ENCODE results near the gene EDN2.

DNA sequence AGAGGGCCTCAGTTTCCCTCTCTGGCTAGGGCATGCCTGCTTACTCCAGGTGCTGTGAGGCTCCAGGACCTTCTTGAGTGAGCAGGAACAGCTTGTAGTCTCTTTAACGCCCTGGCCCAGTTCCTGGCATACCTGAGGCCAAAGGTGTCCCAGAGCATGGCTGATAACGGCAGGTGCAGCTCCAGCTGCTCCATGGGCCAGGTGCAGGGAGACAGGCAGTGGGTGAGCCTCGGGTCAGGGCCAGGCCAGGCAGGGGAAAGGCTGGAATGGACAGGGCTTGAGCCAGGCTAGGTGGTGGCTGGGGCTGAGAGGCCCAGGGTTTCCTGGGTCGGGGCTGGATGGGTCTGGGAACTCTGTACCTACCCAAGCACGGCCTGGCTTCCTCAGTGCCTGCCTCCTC is 18.3 kb downstream of the EDN2 start:
- TF ChIP-seq, protein P1, sequence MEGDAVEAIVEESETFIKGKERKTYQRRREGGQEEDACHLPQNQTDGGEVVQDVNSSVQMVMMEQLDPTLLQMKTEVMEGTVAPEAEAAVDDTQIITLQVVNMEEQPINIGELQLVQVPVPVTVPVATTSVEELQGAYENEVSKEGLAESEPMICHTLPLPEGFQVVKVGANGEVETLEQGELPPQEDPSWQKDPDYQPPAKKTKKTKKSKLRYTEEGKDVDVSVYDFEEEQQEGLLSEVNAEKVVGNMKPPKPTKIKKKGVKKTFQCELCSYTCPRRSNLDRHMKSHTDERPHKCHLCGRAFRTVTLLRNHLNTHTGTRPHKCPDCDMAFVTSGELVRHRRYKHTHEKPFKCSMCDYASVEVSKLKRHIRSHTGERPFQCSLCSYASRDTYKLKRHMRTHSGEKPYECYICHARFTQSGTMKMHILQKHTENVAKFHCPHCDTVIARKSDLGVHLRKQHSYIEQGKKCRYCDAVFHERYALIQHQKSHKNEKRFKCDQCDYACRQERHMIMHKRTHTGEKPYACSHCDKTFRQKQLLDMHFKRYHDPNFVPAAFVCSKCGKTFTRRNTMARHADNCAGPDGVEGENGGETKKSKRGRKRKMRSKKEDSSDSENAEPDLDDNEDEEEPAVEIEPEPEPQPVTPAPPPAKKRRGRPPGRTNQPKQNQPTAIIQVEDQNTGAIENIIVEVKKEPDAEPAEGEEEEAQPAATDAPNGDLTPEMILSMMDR (IDR thresholded peaks at IDR 0.05), result no peak
- no peak for TF ChIP-seq POLR2AphosphoS5 (IDR thresholded peaks at IDR 0.05)

Data from breast epithelium (tissue), 3 donors.